HK-2 (cell line): Measurements from ENCODE around the gene VIM.
"Not testable (repeated sequence)": the region's sequence is repeated elsewhere in the genome, so short reads cannot be mapped to it uniquely, and the experiment has no call there.

Experiments used
- DNase-seq: peaks from one replicate; pipeline ENCODE4 v3.0.0-alpha.2; 2018; ENCODE audit not compliant: unreplicated experiment

VIM gene

GRCh38 chr10:17232276-17232960 is 4.4 kb downstream of the VIM start:
- DNase-seq: no peak

GRCh38 chr10:17233286-17233991 is 5.4 kb downstream of the VIM start:
- peak; percentile 12 for DNase-seq

GRCh38 chr10:17234431-17234945 is 6.4 kb downstream of the VIM start:
- no peak for DNase-seq

GRCh38 chr10:17235136-17235535 is 7.1 kb downstream of the VIM start:
- peak; percentile 11 for DNase-seq

GRCh38 chr10:17236468-17237148 is 8.6 kb downstream of the VIM start:
- DNase-seq: no peak

GRCh38 chr10:17237149-17237527 is 9.1 kb downstream of the VIM start:
- no peak for DNase-seq

GRCh38 chr10:17237915-17238444 is 9.9 kb downstream of the VIM start:
- DNase-seq: peak; percentile 23

- peak; percentile 38 for DNase-seq
These were observed 10.6 kb downstream of the VIM start for GRCh38 chr10:17238445-17239291.

- DNase-seq: no peak
These were observed 11.5 kb downstream of the VIM start for GRCh38 chr10:17239345-17240085.

- no peak for DNase-seq
These were observed 12.1 kb downstream of the VIM start for GRCh38 chr10:17240096-17240495.

- DNase-seq: no peak
These were observed 12.6 kb downstream of the VIM start for GRCh38 chr10:17240616-17241015.

- no peak for DNase-seq
These were observed 13.7 kb downstream of the VIM start for GRCh38 chr10:17241611-17242333.

GRCh38 chr10:17244700-17245365 is 16.8 kb downstream of the VIM start:
- no peak for DNase-seq

GRCh38 chr10:17247210-17247609 is 19.2 kb downstream of the VIM start:
- no peak for DNase-seq

GRCh38 chr10:17248964-17249363 is 20.9 kb downstream of the VIM start:
- DNase-seq: no peak

- DNase-seq: no peak
These were observed 21.8 kb downstream of the VIM start for GRCh38 chr10:17249820-17250219.

GRCh38 chr10:17250736-17251135 is 22.7 kb downstream of the VIM start:
- DNase-seq: no peak

GRCh38 chr10:17254543-17255050 is 26.6 kb downstream of the VIM start:
- DNase-seq: not testable (repeated sequence)

GRCh38 chr10:17255512-17255911 is 27.5 kb downstream of the VIM start:
- DNase-seq: no peak
